GM23338 (cell line): ENCODE data around the gene SOX9. TPM values are rescaled to one million over a fixed set of nuclear protein-coding genes. Genes with fewer than 3 reads are reported as not detected.

ENCODE experiments used
- ATAC-seq: fragments of 200-7000 bp; cut with Tn5 transposase; 3 replicates; pipeline ENCODE4 v1.9.1; 2020
- DNase-seq: peaks from one replicate; pipeline ENCODE4 v3.0.0-alpha.2; 2015; ENCODE audit warnings: low spot score
- H2AFZ ChIP-seq: fragments of 200-600 bp; sonication (generic); 2 replicates; pipeline ENCODE4 v1.8.0; 2016; ENCODE audit warnings: antibody characterized with exemption, mild to moderate bottlenecking, moderate library complexity
- H3F3A ChIP-seq: fragments of 200-600 bp; sonication (generic); replicated peaks from 2 replicates; pipeline ENCODE4 v1.8.0; 2017; ENCODE audit warnings: antibody characterized with exemption, mixed run types, low read depth
- H3K27ac ChIP-seq: fragments of 200-600 bp; sonication (generic); 2 replicates; pipeline ENCODE4 v1.6.1; 2016; ENCODE audit warnings: low read depth
- H3K27me3 ChIP-seq: fragments of 200-600 bp; sonication (generic); 2 replicates; pipeline ENCODE4 v1.8.0; 2016; ENCODE audit warnings: mild to moderate bottlenecking, mixed run types, moderate library complexity; ENCODE audit not compliant: insufficient read depth
- H3K36me3 ChIP-seq: fragments of 200-600 bp; sonication (generic); 2 replicates; pipeline ENCODE4 v1.8.0; 2016; ENCODE audit warnings: mild to moderate bottlenecking; ENCODE audit not compliant: insufficient read depth
- H3K4me1 ChIP-seq: fragments of 200-600 bp; sonication (generic); 2 replicates; pipeline ENCODE4 v1.8.0; 2016; ENCODE audit warnings: mild to moderate bottlenecking, moderate library complexity; ENCODE audit not compliant: insufficient read depth
- H3K4me2 ChIP-seq: fragments of 200-600 bp; sonication (generic); 2 replicates; pipeline ENCODE4 v1.7.1; 2017; ENCODE audit warnings: mixed run types
- H3K4me3 ChIP-seq: fragments of 200-600 bp; sonication (generic); 2 replicates; pipeline ENCODE4 v1.6.1; 2016; ENCODE audit warnings: mixed run types
- H3K79me2 ChIP-seq: fragments of 200-600 bp; sonication (generic); replicated peaks from 2 replicates; pipeline ENCODE4 v1.8.0; 2017; ENCODE audit warnings: mild to moderate bottlenecking; ENCODE audit not compliant: insufficient read depth
- H3K9me2 ChIP-seq: fragments of 200-600 bp; sonication (generic); 2 replicates; pipeline ENCODE4 v1.8.0; 2017; ENCODE audit not compliant: insufficient read depth
- H4K20me1 ChIP-seq: fragments of 200-600 bp; sonication (generic); replicated peaks from 2 replicates; pipeline ENCODE4 v1.8.0; 2017; ENCODE audit warnings: mild to moderate bottlenecking; ENCODE audit not compliant: insufficient read depth
- H3K27ac Mint-ChIP-seq: 2 replicates; pipeline ENCODE4 v1.8.0; 2020; ENCODE audit warnings: inconsistent platforms, mild to moderate bottlenecking, moderate library complexity, mixed read lengths
- H3K27me3 Mint-ChIP-seq: 3 replicates; pipeline ENCODE4 v1.8.0; 2022; ENCODE audit warnings: low read depth, mild to moderate bottlenecking, moderate library complexity, mixed read lengths, inconsistent platforms; ENCODE audit not compliant: insufficient read depth, poor library complexity
- H3K36me3 Mint-ChIP-seq: 3 replicates; pipeline ENCODE4 v1.8.0; 2021; ENCODE audit warnings: low read depth, mild to moderate bottlenecking, inconsistent platforms, moderate library complexity, mixed read lengths
- H3K4me1 Mint-ChIP-seq: 3 replicates; pipeline ENCODE4 v1.8.0; 2020; ENCODE audit warnings: mild to moderate bottlenecking, inconsistent platforms, mixed read lengths
- H3K4me3 Mint-ChIP-seq: 3 replicates; pipeline ENCODE4 v1.8.0; 2021; ENCODE audit warnings: moderate library complexity, mild to moderate bottlenecking, inconsistent platforms, mixed read lengths
- H3K9me3 Mint-ChIP-seq: 3 replicates; pipeline ENCODE4 v1.8.0; 2020; ENCODE audit warnings: moderate library complexity, mild to moderate bottlenecking, inconsistent platforms, mixed read lengths
- CREB1 ChIP-seq: fragments of 250-450 bp; sonication (Bioruptor Pico); IDR thresholded peaks from 2 replicates; pipeline ENCODE4 v1.5.0; 2020; ENCODE audit warnings: low read depth, mild to moderate bottlenecking, moderate library complexity
- EZH2 ChIP-seq: fragments of 200-600 bp; sonication (generic); IDR thresholded peaks from one replicate; pipeline ENCODE4 v1.8.0; 2017; ENCODE audit warnings: antibody characterized with exemption, mild to moderate bottlenecking, low read depth; ENCODE audit not compliant: unreplicated experiment
- JUNB ChIP-seq: IDR thresholded peaks from one replicate; pipeline ENCODE4 v1.6.1; 2016; ENCODE audit warnings: antibody characterized with exemption; ENCODE audit not compliant: unreplicated experiment
- POLR2AphosphoS5 ChIP-seq: IDR thresholded peaks from 2 replicates; pipeline ENCODE4 v1.6.1; 2016; ENCODE audit warnings: antibody characterized with exemption, low read depth
- STAT1 ChIP-seq: IDR thresholded peaks from one replicate; pipeline ENCODE4 v1.6.1; 2016; ENCODE audit warnings: antibody characterized with exemption; ENCODE audit not compliant: unreplicated experiment
- ZNF114 ChIP-seq: fragments of 250-450 bp; sonication (Bioruptor Pico); IDR thresholded peaks from 2 replicates; pipeline ENCODE4 v1.5.0; 2020; ENCODE audit warnings: mild to moderate bottlenecking, moderate library complexity
- long read RNA-seq: library from polyadenylated mRNA; unstranded; transcript quantifications from one replicate; pipeline ENCODE4 v2.0.0, GENCODE V29; 2020; ENCODE audit not compliant: unreplicated experiment
- polyA plus RNA-seq: library from polyadenylated mRNA; unstranded; fragments of >200 nt; fragmentation: Nextera tagmentation; extraction: Ambion mirVana; gene quantifications from 2 replicates; pipeline ENCODE4 v1.2.1, GENCODE V29; 2016
- total RNA-seq: library from RNA; depleted of rRNA; stranded (reverse); fragments of >200 nt; shearing (Covaris generic); gene quantifications from 2 replicates; pipeline ENCODE4 v1.2.3, GENCODE V29; 2014; rRNA removed
- TF ChIP-seq, protein P1 (sequence below): IDR thresholded peaks from one replicate; pipeline ENCODE4 v1.6.1; 2018; ENCODE audit warnings: antibody characterized with exemption; ENCODE audit not compliant: unreplicated experiment
- TF ChIP-seq, protein P2 (sequence below): fragments of 250-450 bp; sonication (Bioruptor Pico); IDR thresholded peaks from 2 replicates; pipeline ENCODE4 v1.5.0; 2020; ENCODE audit warnings: mild to moderate bottlenecking, moderate library complexity
- TF ChIP-seq, protein P3 (sequence below): IDR thresholded peaks from 2 replicates; pipeline ENCODE4 v1.6.1; 2016; ENCODE audit warnings: antibody characterized with exemption

Gene SOX9
- total RNA-seq (4.4 and 5.8 TPM in 2 replicates), polyA plus RNA-seq (4.4 and 4.8 TPM in 2 replicates)
- long read RNA-seq, partial matches to known transcripts = 0 of 1 reads
- long read RNA-seq, other reads (novel, unspliced or antisense) = 1 of 1 reads

DNA sequence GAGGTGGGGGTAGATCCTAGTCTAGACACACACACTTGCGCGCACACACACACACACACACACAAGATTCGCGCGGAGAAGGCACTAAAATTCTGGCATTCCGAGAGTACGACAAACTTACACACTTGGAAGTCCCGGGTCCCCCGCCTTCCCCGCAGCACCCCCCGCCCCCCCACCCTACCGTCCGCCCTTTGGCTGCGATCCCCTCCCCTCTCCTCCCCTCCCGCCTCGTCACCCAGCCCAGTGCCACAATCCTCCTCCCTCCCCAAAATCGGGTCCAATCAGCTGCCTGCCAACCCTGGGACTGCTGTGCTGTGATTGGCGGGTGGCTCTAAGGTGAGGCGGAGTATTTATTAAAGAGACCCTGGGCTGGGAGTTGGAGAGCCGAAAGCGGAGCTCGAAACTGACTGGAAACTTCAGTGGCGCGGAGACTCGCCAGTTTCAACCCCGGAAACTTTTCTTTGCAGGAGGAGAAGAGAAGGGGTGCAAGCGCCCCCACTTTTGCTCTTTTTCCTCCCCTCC is at the start of gene SOX9:
SOX9 (plus strand) TSS at position 379 of the 522 bp plus-strand sequence. CDS start 372 bp downstream, outside the sequence.
- Mint-ChIP-seq H3K4me1 (peaks cover 43% of the 10 kb centered on the region), H3K9me3 (0 out of 3 replicates have a peak, but pooled peaks cover 3% of the 10 kb centered on the region), H3K36me3 (peaks cover 22% of the 10 kb centered on the region), H3K27me3 (peaks cover 59% of the 10 kb centered on the region), H3K27ac (no peak within 1 kb of the TSS; the same call in 1 of the 2 replicates), H3K4me3 (peak within 1 kb of the TSS; percentile 97)
- H3K27ac ChIP-seq = no peak within 1 kb of the TSS
- peak within 1 kb of the TSS; percentile 85 for H3K4me3 ChIP-seq
- no peaks in the 10 kb centered on the region; the same call in 1 of the 2 replicates for H3K36me3 ChIP-seq
- ATAC-seq (peak; percentile 73), DNase-seq (peak; percentile 97)
- no peaks in the 10 kb centered on the region for H4K20me1 ChIP-seq
- peaks cover 89% of the 10 kb centered on the region for H3K27me3 ChIP-seq
- peaks cover 35% of the 10 kb centered on the region for H3K4me1 ChIP-seq
- H3K9me2 ChIP-seq = no peaks in the 10 kb centered on the region
- H3K4me2 ChIP-seq = peak within 1 kb of the TSS; percentile 97
- TF ChIP-seq POLR2AphosphoS5 (peak; percentile 75), ZNF114 (no peak), CREB1 (CRISPR knock-in tag) (no peak)
- TF ChIP-seq, protein P1, sequence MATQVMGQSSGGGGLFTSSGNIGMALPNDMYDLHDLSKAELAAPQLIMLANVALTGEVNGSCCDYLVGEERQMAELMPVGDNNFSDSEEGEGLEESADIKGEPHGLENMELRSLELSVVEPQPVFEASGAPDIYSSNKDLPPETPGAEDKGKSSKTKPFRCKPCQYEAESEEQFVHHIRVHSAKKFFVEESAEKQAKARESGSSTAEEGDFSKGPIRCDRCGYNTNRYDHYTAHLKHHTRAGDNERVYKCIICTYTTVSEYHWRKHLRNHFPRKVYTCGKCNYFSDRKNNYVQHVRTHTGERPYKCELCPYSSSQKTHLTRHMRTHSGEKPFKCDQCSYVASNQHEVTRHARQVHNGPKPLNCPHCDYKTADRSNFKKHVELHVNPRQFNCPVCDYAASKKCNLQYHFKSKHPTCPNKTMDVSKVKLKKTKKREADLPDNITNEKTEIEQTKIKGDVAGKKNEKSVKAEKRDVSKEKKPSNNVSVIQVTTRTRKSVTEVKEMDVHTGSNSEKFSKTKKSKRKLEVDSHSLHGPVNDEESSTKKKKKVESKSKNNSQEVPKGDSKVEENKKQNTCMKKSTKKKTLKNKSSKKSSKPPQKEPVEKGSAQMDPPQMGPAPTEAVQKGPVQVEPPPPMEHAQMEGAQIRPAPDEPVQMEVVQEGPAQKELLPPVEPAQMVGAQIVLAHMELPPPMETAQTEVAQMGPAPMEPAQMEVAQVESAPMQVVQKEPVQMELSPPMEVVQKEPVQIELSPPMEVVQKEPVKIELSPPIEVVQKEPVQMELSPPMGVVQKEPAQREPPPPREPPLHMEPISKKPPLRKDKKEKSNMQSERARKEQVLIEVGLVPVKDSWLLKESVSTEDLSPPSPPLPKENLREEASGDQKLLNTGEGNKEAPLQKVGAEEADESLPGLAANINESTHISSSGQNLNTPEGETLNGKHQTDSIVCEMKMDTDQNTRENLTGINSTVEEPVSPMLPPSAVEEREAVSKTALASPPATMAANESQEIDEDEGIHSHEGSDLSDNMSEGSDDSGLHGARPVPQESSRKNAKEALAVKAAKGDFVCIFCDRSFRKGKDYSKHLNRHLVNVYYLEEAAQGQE = no peak
- peak within 1 kb of the TSS; percentile 94 for H2AFZ ChIP-seq
- 0 out of 2 replicates have a peak, but pooled peaks cover 9% of the 10 kb centered on the region for H3K79me2 ChIP-seq
- peaks cover 7% of the 10 kb centered on the region; the same call in 1 of the 2 replicates for H3F3A ChIP-seq

DNA sequence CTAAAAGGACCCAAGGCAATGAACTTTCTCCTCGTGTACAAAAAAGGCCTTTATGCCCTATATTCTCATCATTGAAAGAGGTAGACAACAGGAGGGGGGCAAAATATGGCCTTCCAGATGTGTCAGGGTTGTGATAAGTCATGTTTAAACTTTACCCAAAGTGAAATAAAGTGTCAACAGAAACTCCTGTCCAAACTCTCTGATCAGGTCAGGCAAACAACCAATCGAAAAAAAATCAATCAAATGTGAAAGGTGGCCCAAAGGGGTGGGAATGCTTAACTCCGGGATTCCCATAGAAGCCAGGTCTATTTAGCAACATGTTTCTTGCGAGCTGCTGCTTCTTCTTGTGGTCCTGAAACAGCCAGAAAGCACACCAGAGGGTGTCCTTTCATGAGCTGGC is 49.5 kb upstream of the SOX9 start:
- no peak overlapping the region for H2AFZ ChIP-seq
- no peak overlapping the region for H3K27ac Mint-ChIP-seq
- H3K9me3 Mint-ChIP-seq = no peaks in the 10 kb centered on the region
- no peaks in the 10 kb centered on the region for H3F3A ChIP-seq
- ATAC-seq (no peak), DNase-seq (no peak)
- H3K4me2 ChIP-seq = no peak overlapping the region
- no peaks in the 10 kb centered on the region for H4K20me1 ChIP-seq
- H3K27ac ChIP-seq = no peak overlapping the region
- H3K4me3 Mint-ChIP-seq = no peak overlapping the region
- H3K4me1 Mint-ChIP-seq = no peaks in the 10 kb centered on the region
- peaks cover 2% of the 10 kb centered on the region for H3K27me3 Mint-ChIP-seq
- H3K9me2 ChIP-seq = no peaks in the 10 kb centered on the region
- H3K27me3 ChIP-seq = no peaks in the 10 kb centered on the region
- H3K36me3 ChIP-seq = no peaks in the 10 kb centered on the region
- H3K36me3 Mint-ChIP-seq = no peaks in the 10 kb centered on the region
- H3K79me2 ChIP-seq = no peaks in the 10 kb centered on the region
- H3K4me3 ChIP-seq = no peak overlapping the region
- H3K4me1 ChIP-seq = no peaks in the 10 kb centered on the region
- TF ChIP-seq STAT1 (no peak), JUNB (no peak), CREB1 (CRISPR knock-in tag) (no peak), EZH2 (no peak)
- TF ChIP-seq, protein P2, sequence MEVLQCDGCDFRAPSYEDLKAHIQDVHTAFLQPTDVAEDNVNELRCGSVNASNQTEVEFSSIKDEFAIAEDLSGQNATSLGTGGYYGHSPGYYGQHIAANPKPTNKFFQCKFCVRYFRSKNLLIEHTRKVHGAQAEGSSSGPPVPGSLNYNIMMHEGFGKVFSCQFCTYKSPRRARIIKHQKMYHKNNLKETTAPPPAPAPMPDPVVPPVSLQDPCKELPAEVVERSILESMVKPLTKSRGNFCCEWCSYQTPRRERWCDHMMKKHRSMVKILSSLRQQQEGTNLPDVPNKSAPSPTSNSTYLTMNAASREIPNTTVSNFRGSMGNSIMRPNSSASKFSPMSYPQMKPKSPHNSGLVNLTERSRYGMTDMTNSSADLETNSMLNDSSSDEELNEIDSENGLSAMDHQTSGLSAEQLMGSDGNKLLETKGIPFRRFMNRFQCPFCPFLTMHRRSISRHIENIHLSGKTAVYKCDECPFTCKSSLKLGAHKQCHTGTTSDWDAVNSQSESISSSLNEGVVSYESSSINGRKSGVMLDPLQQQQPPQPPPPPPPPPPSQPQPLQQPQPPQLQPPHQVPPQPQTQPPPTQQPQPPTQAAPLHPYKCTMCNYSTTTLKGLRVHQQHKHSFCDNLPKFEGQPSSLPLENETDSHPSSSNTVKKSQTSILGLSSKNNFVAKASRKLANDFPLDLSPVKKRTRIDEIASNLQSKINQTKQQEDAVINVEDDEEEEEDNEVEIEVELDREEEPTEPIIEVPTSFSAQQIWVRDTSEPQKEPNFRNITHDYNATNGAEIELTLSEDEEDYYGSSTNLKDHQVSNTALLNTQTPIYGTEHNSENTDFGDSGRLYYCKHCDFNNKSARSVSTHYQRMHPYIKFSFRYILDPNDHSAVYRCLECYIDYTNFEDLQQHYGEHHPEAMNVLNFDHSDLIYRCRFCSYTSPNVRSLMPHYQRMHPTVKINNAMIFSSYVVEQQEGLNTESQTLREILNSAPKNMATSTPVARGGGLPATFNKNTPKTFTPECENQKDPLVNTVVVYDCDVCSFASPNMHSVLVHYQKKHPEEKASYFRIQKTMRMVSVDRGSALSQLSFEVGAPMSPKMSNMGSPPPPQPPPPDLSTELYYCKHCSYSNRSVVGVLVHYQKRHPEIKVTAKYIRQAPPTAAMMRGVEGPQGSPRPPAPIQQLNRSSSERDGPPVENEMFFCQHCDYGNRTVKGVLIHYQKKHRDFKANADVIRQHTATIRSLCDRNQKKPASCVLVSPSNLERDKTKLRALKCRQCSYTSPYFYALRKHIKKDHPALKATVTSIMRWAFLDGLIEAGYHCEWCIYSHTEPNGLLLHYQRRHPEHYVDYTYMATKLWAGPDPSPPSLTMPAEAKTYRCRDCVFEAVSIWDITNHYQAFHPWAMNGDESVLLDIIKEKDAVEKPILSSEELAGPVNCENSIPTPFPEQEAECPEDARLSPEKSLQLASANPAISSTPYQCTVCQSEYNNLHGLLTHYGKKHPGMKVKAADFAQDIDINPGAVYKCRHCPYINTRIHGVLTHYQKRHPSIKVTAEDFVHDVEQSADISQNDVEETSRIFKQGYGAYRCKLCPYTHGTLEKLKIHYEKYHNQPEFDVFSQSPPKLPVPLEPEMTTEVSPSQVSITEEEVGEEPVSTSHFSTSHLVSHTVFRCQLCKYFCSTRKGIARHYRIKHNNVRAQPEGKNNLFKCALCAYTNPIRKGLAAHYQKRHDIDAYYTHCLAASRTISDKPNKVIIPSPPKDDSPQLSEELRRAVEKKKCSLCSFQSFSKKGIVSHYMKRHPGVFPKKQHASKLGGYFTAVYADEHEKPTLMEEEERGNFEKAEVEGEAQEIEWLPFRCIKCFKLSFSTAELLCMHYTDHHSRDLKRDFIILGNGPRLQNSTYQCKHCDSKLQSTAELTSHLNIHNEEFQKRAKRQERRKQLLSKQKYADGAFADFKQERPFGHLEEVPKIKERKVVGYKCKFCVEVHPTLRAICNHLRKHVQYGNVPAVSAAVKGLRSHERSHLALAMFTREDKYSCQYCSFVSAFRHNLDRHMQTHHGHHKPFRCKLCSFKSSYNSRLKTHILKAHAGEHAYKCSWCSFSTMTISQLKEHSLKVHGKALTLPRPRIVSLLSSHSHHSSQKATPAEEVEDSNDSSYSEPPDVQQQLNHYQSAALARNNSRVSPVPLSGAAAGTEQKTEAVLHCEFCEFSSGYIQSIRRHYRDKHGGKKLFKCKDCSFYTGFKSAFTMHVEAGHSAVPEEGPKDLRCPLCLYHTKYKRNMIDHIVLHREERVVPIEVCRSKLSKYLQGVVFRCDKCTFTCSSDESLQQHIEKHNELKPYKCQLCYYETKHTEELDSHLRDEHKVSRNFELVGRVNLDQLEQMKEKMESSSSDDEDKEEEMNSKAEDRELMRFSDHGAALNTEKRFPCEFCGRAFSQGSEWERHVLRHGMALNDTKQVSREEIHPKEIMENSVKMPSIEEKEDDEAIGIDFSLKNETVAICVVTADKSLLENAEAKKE (CRISPR knock-in tag) = no peak
- TF ChIP-seq, protein P3, sequence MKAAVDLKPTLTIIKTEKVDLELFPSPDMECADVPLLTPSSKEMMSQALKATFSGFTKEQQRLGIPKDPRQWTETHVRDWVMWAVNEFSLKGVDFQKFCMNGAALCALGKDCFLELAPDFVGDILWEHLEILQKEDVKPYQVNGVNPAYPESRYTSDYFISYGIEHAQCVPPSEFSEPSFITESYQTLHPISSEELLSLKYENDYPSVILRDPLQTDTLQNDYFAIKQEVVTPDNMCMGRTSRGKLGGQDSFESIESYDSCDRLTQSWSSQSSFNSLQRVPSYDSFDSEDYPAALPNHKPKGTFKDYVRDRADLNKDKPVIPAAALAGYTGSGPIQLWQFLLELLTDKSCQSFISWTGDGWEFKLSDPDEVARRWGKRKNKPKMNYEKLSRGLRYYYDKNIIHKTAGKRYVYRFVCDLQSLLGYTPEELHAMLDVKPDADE = no peak
